HepG2 (cell line): ENCODE data around the gene ANKRD40. TPM values are rescaled to one million over a fixed set of nuclear protein-coding genes. Genes with fewer than 3 reads are reported as not detected.

Source experiments
- ATAC-seq: fragments of 200-7000 bp; cut with Tn5 transposase; 3 replicates; pipeline ENCODE4 v1.9.1; 2020; ENCODE audit warnings: mild to moderate bottlenecking, moderate library complexity
- BruUV-seq: library from RNA; stranded (reverse); fragments of 400-500 nt; replicated peaks from 2 replicates; lab custom pipeline; 2021; lab: Mats Ljungman, UMichigan
- CTCF ChIA-PET: fragments of 300-600 bp; formaldehyde crosslinking; extraction: SDS; loops from one replicate; lab custom pipeline; 2021; ENCODE audit warnings: low total read pairs, inconsistent platforms, low intra/inter-chr PET ratio; lab: Yijun Ruan, JAX
- POLR2A ChIA-PET: fragments of 350-600 bp; sonication (Branson Sonifier 250); formaldehyde crosslinking; loops from one replicate; lab custom pipeline; 2020; ENCODE audit warnings: antibody characterized with exemption, inconsistent platforms; lab: Yijun Ruan, JAX
- DNase-seq: peaks from one replicate; pipeline ENCODE4 v3.0.0-alpha.2; 2015; ENCODE audit warnings: low spot score
- FAIRE-seq: peaks from 3 replicates; lab custom pipeline; 2011; peaks lifted over from hg19 to GRCh38; lab: Jason Lieb, UNC
- H2AFZ ChIP-seq: one replicate; pipeline ENCODE4 v1.6.1; 2011; ENCODE audit warnings: low read length, inconsistent platforms
- H3K27ac ChIP-seq: fragments of 300-600 bp; 3 replicates; pipeline ENCODE4 v1.8.0; 2011; ENCODE audit warnings: mixed run types, mild to moderate bottlenecking, mixed read lengths, low read length, inconsistent platforms; ENCODE audit not compliant: insufficient read depth; ENCODE audit errors: extremely low read length
- H3K27me3 ChIP-seq, 2 experiments: fragments of 200-600 bp in 1 of 2; 2 replicates in 1 of 2; 3 replicates in 1 of 2; pipeline versions ENCODE4 v1.6.0 to v1.8.0; 2011; ENCODE audit warnings: low read length in 2 of 2, mild to moderate bottlenecking in 2 of 2, moderate library complexity in 2 of 2, inconsistent platforms in 1 of 2; ENCODE audit not compliant: insufficient read depth in 2 of 2, control insufficient read depth in 1 of 2
- H3K36me3 ChIP-seq, 2 experiments: fragments of 200-600 bp in 1 of 2; replicated peaks in 1 of 2; 2 replicates in 1 of 2; 3 replicates in 1 of 2; pipeline versions ENCODE4 v1.5.1 to v1.8.0; 2011; ENCODE audit warnings: low read length in 2 of 2, inconsistent platforms in 1 of 2; ENCODE audit not compliant: insufficient read depth in 2 of 2, control insufficient read depth in 1 of 2
- H3K4me1 ChIP-seq: 2 replicates; pipeline ENCODE4 v1.5.1; 2012; ENCODE audit warnings: low read length, inconsistent platforms; ENCODE audit not compliant: insufficient read depth
- H3K4me2 ChIP-seq: 2 replicates; pipeline ENCODE4 v1.6.0; 2011; ENCODE audit warnings: low read depth, low read length, inconsistent platforms
- H3K4me3 ChIP-seq, 3 experiments: fragments of 200-600 bp in 1 of 3; sonication (generic), shearing (Covaris generic) in 1 of 3; replicated peaks in 1 of 3; 2 replicates each; pipeline ENCODE4 v1.5.1; 2011 to 2016; ENCODE audit warnings: low read length in 3 of 3, inconsistent platforms in 2 of 3, low read depth in 2 of 3, mild to moderate bottlenecking in 2 of 3, control low read depth in 1 of 3, mixed read lengths in 1 of 3; ENCODE audit not compliant: insufficient read depth in 1 of 3
- H3K79me2 ChIP-seq: one replicate; pipeline ENCODE4 v1.6.1; 2011; ENCODE audit warnings: low read length, inconsistent platforms; ENCODE audit not compliant: insufficient read depth
- H3K9ac ChIP-seq: 2 replicates; pipeline ENCODE4 v1.6.0; 2011; ENCODE audit warnings: mild to moderate bottlenecking, low read depth, low read length, inconsistent platforms; ENCODE audit not compliant: insufficient read depth
- H3K9me3 ChIP-seq: 2 replicates; pipeline ENCODE4 v1.5.1; 2012; ENCODE audit warnings: mild to moderate bottlenecking, low read length
- H4K20me1 ChIP-seq: 2 replicates; pipeline ENCODE4 v1.6.0; 2011; ENCODE audit warnings: inconsistent platforms, mild to moderate bottlenecking, low read length, moderate library complexity; ENCODE audit not compliant: insufficient read depth
- CHD4 ChIP-seq: fragments of 200-600 bp; sonication (generic); IDR thresholded peaks from 2 replicates; pipeline ENCODE4 v1.7.0; 2017; ENCODE audit warnings: mild to moderate bottlenecking, low read length, borderline replicate concordance
- FOXP1 ChIP-seq, 2 experiments: fragments of 450-650 bp in 1 of 2; IDR thresholded peaks; 2 replicates each; pipeline ENCODE4 v1.6.1; 2017 to 2018; ENCODE audit warnings: antibody characterized with exemption in 1 of 2
- HMG20A ChIP-seq: IDR thresholded peaks from 2 replicates; pipeline ENCODE4 v1.6.1; 2016; ENCODE audit warnings: borderline replicate concordance
- MIXL1 ChIP-seq: IDR thresholded peaks from 2 replicates; pipeline ENCODE4 v1.6.1; 2016
- MXI1 ChIP-seq: IDR thresholded peaks from 3 replicates; pipeline ENCODE4 v1.6.1; 2012; ENCODE audit warnings: low read depth, low read length, inconsistent platforms, borderline replicate concordance
- NRL ChIP-seq: sonication (generic); formaldehyde crosslinking; IDR thresholded peaks from 2 replicates; pipeline ENCODE4 v1.5.0; 2020; ENCODE audit warnings: missing genetic modification reagents, mild to moderate bottlenecking, moderate library complexity, borderline replicate concordance
- RBM22 ChIP-seq: fragments of 200-400 bp; formaldehyde crosslinking; optimal IDR thresholded peaks from 2 replicates; pipeline ENCODE3; 2017; ENCODE audit warnings: mild to moderate bottlenecking, low read length, moderate library complexity
- SMAD3 ChIP-seq: sonication (generic); formaldehyde crosslinking; IDR thresholded peaks from 2 replicates; pipeline ENCODE4 v1.4.0; 2020; ENCODE audit warnings: missing genetic modification reagents
- THAP11 ChIP-seq: IDR thresholded peaks from 2 replicates; pipeline ENCODE4 v1.6.1; 2016; ENCODE audit warnings: missing biosample characterization, missing genetic modification reagents
- XRCC5 ChIP-seq: fragments of 200-400 bp; formaldehyde crosslinking; optimal IDR thresholded peaks from 2 replicates; pipeline ENCODE3; 2017; ENCODE audit warnings: mild to moderate bottlenecking, low read length
- ZNF232 ChIP-seq: sonication (generic); formaldehyde crosslinking; IDR thresholded peaks from 2 replicates; pipeline ENCODE4 v1.4.0; 2020; ENCODE audit warnings: missing genetic modification reagents, borderline replicate concordance
- ZNF615 ChIP-seq: sonication (generic); formaldehyde crosslinking; IDR thresholded peaks from 2 replicates; pipeline ENCODE4 v1.5.0; 2020; ENCODE audit warnings: mild to moderate bottlenecking, missing genetic modification reagents, borderline replicate concordance
- ZNF83 ChIP-seq: sonication (generic); formaldehyde crosslinking; IDR thresholded peaks from 2 replicates; pipeline ENCODE4 v1.4.0; 2020; ENCODE audit warnings: missing genetic modification reagents, mild to moderate bottlenecking, borderline replicate concordance
- WGBS: methylation state at CpG from one replicate; pipeline ENCODE4 v1.1.6; 2017; ENCODE audit warnings: low lambda C conversion rate; 5-methylcytosine and 5-hydroxymethylcytosine counted together
- in situ Hi-C: cut with HindIII; loops from 2 replicates; pipeline ENCODE4 v1.10.0; 2017; ENCODE audit warnings: low pct_unique_long_range_greater_than_20kb; ENCODE audit not compliant: extremely low pct_ligation_motif_present
- intact Hi-C: fragments of 100-400 bp; cut with micrococcal nuclease; formaldehyde crosslinking; loops from one replicate; pipeline ENCODE4 v1.10.0; 2022; ENCODE audit not compliant: unreplicated experiment
- polyA plus RNA-seq, 8 experiments: library from polyadenylated mRNA; depleted of rRNA in 3 of 8; stranded (reverse) in 7 of 8; unstranded in 1 of 8; fragments of >200 nt; fragmentation: Illumina TruSeq in 4 of 8; extraction: Trizol in 4 of 8; gene quantifications; 2 replicates each; pipeline versions ENCODE4 v1.2.1 to v1.2.3, GENCODE V29; 2011 to 2016; ENCODE audit warnings: low read depth in 4 of 8, missing spikeins in 1 of 8, mixed read lengths in 1 of 8; ENCODE audit not compliant: insufficient read depth in 1 of 8
- total RNA-seq, 5 experiments: library from RNA; depleted of rRNA; stranded (reverse); fragments of >200 nt; fragmentation: Illumina TruSeq; extraction: Trizol; gene quantifications; 2 replicates each; pipeline ENCODE4 v1.2.3, GENCODE V29; 2016; ENCODE audit warnings: low read depth in 1 of 5
- TF ChIP-seq, protein P1 (sequence below): sonication (generic); formaldehyde crosslinking; IDR thresholded peaks from 2 replicates; pipeline ENCODE4 v1.9.0; 2022; ENCODE audit warnings: missing genetic modification reagents, mild to moderate bottlenecking, borderline replicate concordance
- TF ChIP-seq, protein P2 (sequence below): sonication (generic); formaldehyde crosslinking; IDR thresholded peaks from 2 replicates; pipeline ENCODE4 v1.8.0; 2022; ENCODE audit warnings: missing genetic modification reagents, mild to moderate bottlenecking, moderate library complexity, borderline replicate concordance
- TF ChIP-seq, protein P3 (sequence below): sonication (generic); formaldehyde crosslinking; IDR thresholded peaks from 2 replicates; pipeline ENCODE4 v1.5.1; 2020; ENCODE audit warnings: missing genetic modification reagents, mild to moderate bottlenecking, borderline replicate concordance
- TF ChIP-seq, protein P4 (sequence below): sonication (generic); formaldehyde crosslinking; IDR thresholded peaks from 2 replicates; pipeline ENCODE4 v1.4.0; 2020; ENCODE audit warnings: missing genetic modification reagents, borderline replicate concordance

ANKRD40 gene
- total and polyA plus RNA-seq, 2 of the 13 experiments (the other 11 are each of a cell fraction or from before 2014, with no cell fraction given): 35.0 to 46.4 TPM

DNA sequence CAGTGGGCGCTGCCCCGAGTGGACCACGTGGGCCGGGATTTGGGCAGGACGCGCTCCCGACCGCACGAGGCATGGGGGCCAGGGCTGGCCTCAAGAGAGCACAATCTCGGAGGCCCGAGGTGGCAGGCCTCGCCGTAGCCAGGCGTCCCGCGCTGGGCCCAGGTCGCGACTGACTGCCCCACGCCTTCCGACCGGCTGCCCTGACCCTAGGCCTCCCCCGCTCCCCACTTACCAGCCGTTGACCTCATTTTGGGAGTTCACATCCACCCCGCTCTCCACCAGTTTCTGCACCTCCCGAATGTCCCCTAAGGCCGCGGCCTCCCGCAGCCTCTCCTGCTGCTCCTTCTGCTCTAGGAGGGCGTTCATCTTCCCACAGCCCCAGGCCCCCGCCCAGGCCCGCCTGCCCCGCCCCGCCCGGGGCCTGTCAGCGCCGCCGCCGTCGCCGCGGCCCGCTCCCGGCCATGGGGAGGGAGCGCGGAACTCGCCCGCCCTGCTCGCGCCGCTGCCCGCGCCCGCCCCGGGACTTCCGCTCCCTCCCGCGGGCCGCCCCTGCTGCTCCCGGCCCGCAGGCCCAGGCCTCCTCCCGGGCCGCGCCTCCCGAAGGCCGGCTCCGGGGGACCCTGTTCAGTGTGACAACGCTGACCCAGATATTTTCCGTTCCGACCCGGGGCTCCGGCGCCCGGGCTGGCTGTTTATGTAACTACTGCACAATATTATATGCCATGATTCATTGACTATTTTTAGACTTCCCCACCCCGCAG is at the start of gene ANKRD40 (continued):
- TF ChIP-seq FOXP1 (IDR thresholded peaks at IDR 0.05) (no peak), FOXP1 (CRISPR knock-in tag; IDR thresholded peaks at IDR 0.05) (peak; percentile 42; the same call in 1 of the 2 replicates), THAP11 (CRISPR knock-in tag) (peak; percentile 91), ZNF615 (CRISPR knock-in tag) (no peak), CHD4 (no peak), MXI1 (peak; percentile 83), XRCC5 (peak; percentile 98), ZNF83 (peak; percentile 77; the same call in 1 of the 2 replicates), MIXL1 (CRISPR knock-in tag) (peak; percentile 80), HMG20A (CRISPR knock-in tag) (no peak; the same call in 1 of the 2 replicates)
- TF ChIP-seq, all 625 proteins: peak for 387

DNA sequence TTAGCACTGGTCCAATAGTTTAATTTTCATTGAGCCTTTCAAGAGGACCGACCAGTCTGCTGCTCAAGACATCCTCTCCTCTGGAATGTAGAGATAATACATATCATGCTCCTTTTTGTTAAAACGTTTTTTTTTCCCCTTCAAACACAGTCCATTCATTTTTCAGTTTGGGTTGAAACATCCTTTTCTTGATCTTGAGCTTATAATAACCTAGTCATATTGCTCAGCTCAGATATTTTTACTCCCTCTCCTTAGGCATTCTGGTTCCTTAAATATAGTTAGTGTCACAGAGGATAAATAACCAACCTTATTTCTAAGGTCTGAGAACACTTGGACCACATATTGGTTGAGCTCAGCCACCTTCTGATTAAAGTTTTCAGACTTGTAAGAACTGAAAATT is 46.8 kb upstream of the ANKRD40 start:
- POLR2A ChIA-PET: interaction anchor here (3.0 kb wide), 1 partner anchor 11 kb away, joined by 9 read pairs; no protein-coding TSS in a partner anchor
- intact Hi-C loops: no loop called here
- ATAC-seq (no peak), FAIRE-seq (no peak), DNase-seq (no peak)
- H3K79me2 ChIP-seq: no peaks in the 10 kb centered on the region
- no peaks in the 10 kb centered on the region for H3K27me3 ChIP-seq
- in situ Hi-C loops: no loop called here
- H3K36me3 ChIP-seq: peaks cover 13 to 33% of the 10 kb centered on the region in 2 experiments
- 53% methylated on average over 2 of the region's 2 CpGs for WGBS
- BruUV-seq: no TSS peak
- H3K4me3 ChIP-seq: no peak overlapping the region
- no peak overlapping the region for H2AFZ ChIP-seq
- peaks cover 31% of the 10 kb centered on the region for H3K4me1 ChIP-seq
- H3K9ac ChIP-seq: no peak overlapping the region
- no peaks in the 10 kb centered on the region for H3K9me3 ChIP-seq
- H3K4me2 ChIP-seq: no peak overlapping the region
- no peak overlapping the region for H3K27ac ChIP-seq
- CTCF ChIA-PET: no interaction called here
- no peaks in the 10 kb centered on the region for H4K20me1 ChIP-seq
- TF ChIP-seq SMAD3: no peak
- no peak for TF ChIP-seq ZNF232 (CRISPR knock-in tag)
- TF ChIP-seq, protein P1, sequence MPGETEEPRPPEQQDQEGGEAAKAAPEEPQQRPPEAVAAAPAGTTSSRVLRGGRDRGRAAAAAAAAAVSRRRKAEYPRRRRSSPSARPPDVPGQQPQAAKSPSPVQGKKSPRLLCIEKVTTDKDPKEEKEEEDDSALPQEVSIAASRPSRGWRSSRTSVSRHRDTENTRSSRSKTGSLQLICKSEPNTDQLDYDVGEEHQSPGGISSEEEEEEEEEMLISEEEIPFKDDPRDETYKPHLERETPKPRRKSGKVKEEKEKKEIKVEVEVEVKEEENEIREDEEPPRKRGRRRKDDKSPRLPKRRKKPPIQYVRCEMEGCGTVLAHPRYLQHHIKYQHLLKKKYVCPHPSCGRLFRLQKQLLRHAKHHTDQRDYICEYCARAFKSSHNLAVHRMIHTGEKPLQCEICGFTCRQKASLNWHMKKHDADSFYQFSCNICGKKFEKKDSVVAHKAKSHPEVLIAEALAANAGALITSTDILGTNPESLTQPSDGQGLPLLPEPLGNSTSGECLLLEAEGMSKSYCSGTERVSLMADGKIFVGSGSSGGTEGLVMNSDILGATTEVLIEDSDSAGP (CRISPR knock-in tag): no peak
- peak; percentile 42 for TF ChIP-seq RBM22
- TF ChIP-seq, protein P2, sequence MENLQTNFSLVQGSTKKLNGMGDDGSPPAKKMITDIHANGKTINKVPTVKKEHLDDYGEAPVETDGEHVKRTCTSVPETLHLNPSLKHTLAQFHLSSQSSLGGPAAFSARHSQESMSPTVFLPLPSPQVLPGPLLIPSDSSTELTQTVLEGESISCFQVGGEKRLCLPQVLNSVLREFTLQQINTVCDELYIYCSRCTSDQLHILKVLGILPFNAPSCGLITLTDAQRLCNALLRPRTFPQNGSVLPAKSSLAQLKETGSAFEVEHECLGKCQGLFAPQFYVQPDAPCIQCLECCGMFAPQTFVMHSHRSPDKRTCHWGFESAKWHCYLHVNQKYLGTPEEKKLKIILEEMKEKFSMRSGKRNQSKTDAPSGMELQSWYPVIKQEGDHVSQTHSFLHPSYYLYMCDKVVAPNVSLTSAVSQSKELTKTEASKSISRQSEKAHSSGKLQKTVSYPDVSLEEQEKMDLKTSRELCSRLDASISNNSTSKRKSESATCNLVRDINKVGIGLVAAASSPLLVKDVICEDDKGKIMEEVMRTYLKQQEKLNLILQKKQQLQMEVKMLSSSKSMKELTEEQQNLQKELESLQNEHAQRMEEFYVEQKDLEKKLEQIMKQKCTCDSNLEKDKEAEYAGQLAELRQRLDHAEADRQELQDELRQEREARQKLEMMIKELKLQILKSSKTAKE (CRISPR knock-in tag): no peak
- TF ChIP-seq, protein P3, sequence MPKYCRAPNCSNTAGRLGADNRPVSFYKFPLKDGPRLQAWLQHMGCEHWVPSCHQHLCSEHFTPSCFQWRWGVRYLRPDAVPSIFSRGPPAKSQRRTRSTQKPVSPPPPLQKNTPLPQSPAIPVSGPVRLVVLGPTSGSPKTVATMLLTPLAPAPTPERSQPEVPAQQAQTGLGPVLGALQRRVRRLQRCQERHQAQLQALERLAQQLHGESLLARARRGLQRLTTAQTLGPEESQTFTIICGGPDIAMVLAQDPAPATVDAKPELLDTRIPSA (CRISPR knock-in tag): no peak
- TF ChIP-seq, protein P4, sequence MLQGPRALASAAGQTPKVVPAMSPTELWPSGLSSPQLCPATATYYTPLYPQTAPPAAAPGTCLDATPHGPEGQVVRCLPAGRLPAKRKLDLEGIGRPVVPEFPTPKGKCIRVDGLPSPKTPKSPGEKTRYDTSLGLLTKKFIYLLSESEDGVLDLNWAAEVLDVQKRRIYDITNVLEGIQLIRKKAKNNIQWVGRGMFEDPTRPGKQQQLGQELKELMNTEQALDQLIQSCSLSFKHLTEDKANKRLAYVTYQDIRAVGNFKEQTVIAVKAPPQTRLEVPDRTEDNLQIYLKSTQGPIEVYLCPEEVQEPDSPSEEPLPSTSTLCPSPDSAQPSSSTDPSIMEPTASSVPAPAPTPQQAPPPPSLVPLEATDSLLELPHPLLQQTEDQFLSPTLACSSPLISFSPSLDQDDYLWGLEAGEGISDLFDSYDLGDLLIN: no peak
- TF ChIP-seq NRL (CRISPR knock-in tag): no peak
